HG02588 (cell line): ENCODE results near the gene GCH1.
"Not testable (repeated sequence)": the region's sequence is repeated elsewhere in the genome, so short reads cannot be mapped to it uniquely, and the experiment has no call there.

Experiments
- ATAC-seq: cut with Tn5 transposase; IDR thresholded peaks from one replicate; pipeline ENCODE4 v1.9.1; 2021; ENCODE audit warnings: mild to moderate bottlenecking, moderate library complexity; ENCODE audit not compliant: unreplicated experiment

GCH1 gene

DNA sequence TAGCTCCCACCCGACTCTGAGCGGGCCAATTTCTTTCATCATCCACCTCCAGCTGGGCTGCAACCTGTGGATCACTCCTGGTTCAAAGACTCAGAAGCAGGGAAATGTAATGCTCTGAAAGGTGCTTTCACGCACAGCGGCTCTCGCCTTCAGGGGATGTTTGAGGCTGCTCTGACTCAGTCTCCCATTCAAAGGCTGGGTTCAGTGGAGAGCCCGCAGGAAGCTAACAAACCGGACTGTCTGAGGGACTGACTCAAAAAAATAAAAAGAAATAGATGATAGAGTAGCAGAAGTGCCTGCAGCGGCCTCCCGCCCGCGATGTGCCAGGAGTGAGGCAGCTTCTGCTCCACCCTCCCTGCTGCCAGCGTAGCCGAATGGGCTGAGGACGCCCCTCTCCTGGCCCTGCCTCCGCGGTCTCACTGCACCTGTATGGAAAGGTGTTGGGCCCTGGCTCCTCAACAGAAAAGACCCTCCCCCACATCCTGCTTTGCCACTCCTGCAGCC is 98.0 kb downstream of the GCH1 start:
- ATAC-seq = no peak

DNA sequence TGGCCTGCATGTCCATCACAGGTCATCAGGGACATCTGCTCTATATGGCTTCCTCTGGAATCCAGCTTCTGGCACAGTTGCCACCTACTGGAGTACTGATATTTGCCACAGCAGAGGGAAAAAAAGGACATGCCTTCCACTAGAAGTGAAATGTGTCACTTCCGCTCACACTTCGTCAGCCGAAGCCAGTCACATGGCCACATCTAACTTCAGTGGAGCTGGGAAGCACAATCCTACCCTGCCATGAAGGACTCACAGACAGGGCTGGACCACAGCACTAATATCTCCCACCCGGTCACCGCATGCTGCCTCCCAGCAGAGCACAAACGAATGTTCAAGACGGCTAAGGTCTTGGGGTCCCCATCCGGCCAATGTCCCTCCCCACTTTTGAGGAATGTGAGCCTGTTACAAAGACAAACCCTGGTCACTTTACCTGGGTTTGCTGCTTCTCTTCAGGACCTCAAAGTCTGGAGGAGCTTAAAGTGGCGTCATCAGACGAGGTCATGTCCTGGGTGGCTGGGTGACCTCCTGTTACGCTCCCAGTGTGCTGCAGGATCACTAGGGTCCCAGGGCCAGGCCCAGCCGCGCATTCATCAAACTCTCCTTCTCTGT is 98.6 kb downstream of the GCH1 start:
- ATAC-seq = no peak

DNA sequence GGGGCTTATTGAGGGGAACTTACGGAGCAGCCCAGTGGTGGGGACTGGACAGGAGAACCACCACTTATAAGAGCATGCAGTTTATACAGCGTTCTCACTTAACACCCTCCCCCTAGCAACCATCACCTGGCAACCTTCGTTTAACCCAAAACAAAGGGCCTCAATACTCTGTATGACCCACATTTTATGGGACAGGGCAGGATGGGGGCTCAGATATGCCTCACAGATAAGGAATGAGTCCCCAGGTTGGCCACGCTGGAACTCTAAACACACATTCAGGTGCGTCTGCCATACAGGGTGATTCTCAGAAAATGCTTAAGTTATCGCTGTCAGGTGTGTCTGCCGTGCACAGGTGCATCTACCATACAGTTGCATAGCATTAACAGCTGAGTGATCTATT is 99.2 kb downstream of the GCH1 start:
- no peak for ATAC-seq

DNA sequence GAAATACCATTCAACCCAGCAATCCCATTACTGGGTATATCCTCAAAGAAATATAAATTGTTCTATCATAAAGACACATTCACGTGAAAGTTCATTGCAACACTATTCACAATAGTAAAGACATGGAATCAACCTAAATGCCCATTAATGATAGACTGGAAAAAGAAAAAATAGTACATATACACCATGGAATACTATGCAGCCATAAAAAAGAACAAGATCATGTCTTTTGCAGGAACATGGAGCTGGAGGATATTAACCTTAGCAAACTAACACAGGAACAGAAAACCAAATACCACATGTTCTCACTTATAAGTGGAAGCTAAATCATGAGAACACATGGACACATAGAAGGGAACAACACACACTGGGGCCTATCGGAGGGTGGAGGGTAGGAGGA is 101.1 kb downstream of the GCH1 start:
- ATAC-seq = not testable (repeated sequence)

DNA sequence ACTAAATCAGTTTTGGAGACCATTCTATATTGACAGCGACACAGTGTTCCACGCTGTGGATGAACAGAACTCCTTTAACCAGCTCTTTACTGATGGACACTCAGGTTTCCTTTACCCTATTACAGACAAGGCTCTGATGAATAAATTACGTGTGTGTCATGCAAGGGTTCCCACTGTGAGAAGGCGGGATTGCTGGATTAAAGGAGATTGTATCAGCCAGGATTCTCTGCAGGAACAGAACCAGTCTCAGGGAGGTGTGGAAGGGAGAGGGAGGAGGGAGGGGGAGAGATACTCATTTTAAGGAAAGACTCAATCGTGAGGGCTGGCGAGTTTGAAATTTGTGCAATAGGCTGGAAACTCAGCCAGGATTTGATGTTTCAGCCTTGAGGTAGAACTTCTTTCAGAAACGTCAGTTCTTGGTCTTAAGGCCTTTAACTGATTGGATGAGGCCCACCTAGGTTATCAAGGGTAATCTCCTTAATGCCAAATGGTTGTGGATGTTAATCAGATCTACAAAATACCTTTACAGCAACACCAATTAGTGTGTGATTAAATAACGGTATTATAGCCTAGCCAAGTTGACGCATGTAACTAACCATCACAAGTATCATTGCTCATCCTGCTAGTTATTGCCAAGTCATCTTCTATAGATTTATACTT is 104.0 kb downstream of the GCH1 start:
- ATAC-seq = no peak

DNA sequence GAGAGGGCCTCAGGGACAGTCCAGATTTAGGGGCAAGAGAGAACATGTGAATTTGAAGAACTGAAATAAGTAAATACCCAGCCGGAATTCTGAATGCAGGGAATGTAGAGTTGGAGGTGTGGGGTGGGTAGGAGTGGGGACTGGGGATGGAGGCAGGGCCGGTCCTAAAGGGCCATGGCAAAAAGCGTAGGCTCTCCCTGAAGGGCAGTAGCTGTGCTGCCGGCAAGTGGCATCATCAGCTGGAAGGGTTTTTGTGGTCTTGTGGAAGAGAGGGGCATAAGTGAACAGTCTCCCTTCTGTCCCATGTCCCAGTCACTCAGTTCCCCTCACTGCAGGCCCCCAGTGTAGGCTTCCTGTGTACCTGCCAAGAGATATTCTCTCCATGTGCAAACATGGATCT is 104.6 kb downstream of the GCH1 start:
- ATAC-seq = no peak

DNA sequence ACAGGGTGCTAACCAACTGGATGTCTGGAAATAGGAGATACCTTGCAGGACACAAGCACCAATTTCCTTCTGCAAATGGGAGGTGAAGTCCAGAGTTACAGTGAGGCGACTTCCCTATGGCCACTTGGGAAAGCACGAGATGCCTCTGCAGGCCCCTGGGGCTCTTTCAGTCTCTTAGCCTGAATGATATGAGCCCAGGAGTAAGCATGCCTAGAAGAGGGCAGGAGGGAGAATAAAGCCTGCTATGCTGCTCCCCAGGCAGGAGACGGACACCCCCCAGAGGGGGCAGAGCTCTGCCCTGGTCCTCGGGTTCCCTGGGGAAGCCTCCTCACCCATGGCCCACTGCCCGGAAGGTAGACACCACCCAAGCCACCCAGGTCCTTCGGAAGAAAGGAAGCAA is 105.1 kb downstream of the GCH1 start:
- no peak for ATAC-seq

DNA sequence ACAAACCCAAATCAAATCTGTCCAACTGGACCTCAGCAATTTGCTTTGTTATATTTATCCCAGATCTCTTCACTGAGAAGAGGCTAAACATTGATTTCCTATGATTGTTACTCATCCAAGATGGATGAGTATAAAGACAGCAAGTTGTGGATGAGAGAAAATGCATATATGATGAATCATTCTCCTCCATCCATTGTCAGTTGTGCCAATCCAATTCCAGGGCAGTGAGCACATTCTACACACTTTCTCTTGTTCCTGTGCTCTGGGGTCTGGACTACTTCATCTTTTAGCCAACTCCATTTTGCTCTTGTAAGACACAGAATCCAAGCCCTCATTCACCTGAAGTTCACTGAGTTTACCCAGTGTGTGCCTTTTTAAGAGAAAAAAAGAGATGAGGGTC is 105.7 kb downstream of the GCH1 start:
- ATAC-seq = no peak

DNA sequence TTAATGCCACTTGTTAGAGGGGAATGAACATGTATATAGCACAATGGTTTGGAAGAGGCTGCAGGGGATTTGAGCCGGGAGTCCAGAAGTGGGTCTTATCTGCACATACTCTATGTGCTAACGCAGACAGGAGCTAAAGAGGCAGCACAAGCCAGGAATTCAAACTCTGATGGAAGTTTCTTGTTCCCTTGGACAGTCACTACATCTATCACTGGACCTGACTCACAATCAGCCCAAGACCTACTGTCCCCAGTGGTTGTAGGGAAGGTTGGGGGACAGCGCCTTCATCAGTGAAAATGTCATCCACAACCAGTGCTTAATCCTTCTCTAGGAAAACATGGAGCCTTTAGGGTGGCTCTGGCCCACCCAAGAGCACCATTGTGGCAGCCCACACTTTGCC is 107.8 kb downstream of the GCH1 start:
- ATAC-seq = no peak

DNA sequence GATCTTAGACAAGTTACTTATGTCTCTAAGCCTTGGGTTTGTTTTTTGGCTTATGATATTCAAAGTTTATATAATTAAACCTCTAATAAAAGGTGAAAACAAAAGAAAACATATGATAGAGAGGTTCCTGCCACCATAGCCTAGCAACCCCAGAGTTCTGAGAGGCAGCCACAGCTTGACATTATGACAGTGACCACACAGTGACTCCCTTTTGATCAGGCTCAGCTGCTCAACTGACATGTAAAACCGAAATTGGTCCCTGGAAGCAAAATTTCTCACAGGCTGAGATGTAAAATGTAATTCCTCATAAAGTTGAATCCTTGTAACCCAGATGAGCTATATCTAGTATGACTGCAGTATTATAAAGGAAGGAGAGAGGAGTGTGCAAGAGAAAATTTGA is 108.5 kb downstream of the GCH1 start:
- no peak for ATAC-seq

DNA sequence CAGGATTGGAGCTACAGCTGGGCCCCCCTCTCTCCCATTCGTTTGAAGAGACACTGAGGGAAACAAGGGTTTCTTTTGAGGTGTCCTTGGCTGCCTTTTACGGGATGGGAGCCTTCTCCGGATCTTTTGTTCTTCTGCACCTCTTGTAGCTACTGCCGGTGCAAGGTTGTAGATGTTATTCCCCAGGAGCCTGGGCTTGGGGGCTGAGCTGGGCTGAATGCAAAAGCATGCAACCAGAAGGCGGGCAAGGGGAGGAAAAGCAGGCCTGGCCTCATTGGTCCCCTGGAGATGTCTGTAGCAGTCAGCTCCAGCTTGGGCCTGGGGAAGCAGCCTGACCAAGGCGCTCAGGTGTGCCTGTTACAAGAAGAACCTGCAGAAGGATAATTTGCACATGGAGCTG is 110.3 kb downstream of the GCH1 start:
- ATAC-seq = no peak
